Left ventricle myocardium inferior (tissue), 1 donor: ENCODE results near the gene FARS2. TPM values are rescaled to one million over a fixed set of nuclear protein-coding genes. Genes with fewer than 3 reads are reported as not detected.

Experiments used
- DNase-seq: peaks from one replicate; pipeline ENCODE4 v3.0.0-alpha.2; 2020
- H3K27ac ChIP-seq: fragments of 200-600 bp; replicated peaks from 2 replicates; pipeline ENCODE4 v1.8.0; 2021
- H3K27me3 ChIP-seq: fragments of 200-600 bp; 2 replicates; pipeline ENCODE4 v1.8.0; 2021; ENCODE audit warnings: low read depth
- H3K36me3 ChIP-seq: fragments of 200-600 bp; 2 replicates; pipeline ENCODE4 v1.8.0; 2021
- H3K4me1 ChIP-seq: fragments of 200-600 bp; 2 replicates; pipeline ENCODE4 v1.8.0; 2021
- H3K4me3 ChIP-seq: fragments of 200-600 bp; 2 replicates; pipeline ENCODE4 v1.8.0; 2021; ENCODE audit warnings: mild to moderate bottlenecking, moderate library complexity
- H3K9me3 ChIP-seq: fragments of 200-600 bp; replicated peaks from 2 replicates; pipeline ENCODE4 v1.8.0; 2021
- intact Hi-C: fragments of 100-400 bp; cut with micrococcal nuclease; formaldehyde crosslinking; loops from one replicate; pipeline ENCODE4 v1.11.0; 2022
- total RNA-seq: library from RNA; stranded (reverse); fragmentation: NEBNext Ultra II Directional; extraction: Animal tissue kit (Norgen Biotek cat#: 25700); gene quantifications from one replicate; pipeline ENCODE4 v1.2.1, GENCODE V29; 2021
- TF ChIP-seq, protein P1 (sequence below): fragments of 200-600 bp; IDR thresholded peaks from 2 replicates; pipeline ENCODE4 v1.8.0; 2021; ENCODE audit warnings: antibody characterized with exemption, mild to moderate bottlenecking, borderline replicate concordance
- donor health status: DM: no; HTN: yes; CAD: no; lungs with severe emphysema.

The FARS2 gene
- total RNA-seq, 1 donor from 2014 or later, result 16.7 TPM

DNA sequence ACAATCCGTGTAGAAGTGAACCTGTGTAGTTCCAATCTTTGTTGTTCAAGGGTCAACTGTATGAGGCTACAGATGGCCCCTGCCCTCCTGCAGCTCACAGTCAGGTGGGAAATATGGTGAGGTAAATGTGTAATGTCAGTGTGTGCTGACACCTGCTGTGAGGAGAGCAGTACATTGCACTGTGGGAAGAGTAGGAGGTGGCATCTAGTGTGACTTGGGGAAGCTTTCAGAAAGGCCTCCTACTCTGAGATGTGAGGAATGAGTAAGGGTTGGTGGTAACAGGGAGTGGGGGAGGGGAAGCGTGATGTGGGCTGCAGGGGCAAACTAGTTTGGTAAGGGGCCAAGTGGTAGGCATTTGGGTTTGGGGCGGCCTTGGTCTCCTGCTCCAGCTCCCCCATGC lies 188.8 kb downstream of the FARS2 start:
- Histone ChIP-seq H3K4me3 (no peak overlapping the region), H3K9me3 (no peaks in the 10 kb centered on the region), H3K4me1 (no peaks in the 10 kb centered on the region), H3K27me3 (no peaks in the 10 kb centered on the region), H3K36me3 (no peaks in the 10 kb centered on the region), H3K27ac (no peak overlapping the region)
- DNase-seq, result no peak
- TF ChIP-seq, protein P1, sequence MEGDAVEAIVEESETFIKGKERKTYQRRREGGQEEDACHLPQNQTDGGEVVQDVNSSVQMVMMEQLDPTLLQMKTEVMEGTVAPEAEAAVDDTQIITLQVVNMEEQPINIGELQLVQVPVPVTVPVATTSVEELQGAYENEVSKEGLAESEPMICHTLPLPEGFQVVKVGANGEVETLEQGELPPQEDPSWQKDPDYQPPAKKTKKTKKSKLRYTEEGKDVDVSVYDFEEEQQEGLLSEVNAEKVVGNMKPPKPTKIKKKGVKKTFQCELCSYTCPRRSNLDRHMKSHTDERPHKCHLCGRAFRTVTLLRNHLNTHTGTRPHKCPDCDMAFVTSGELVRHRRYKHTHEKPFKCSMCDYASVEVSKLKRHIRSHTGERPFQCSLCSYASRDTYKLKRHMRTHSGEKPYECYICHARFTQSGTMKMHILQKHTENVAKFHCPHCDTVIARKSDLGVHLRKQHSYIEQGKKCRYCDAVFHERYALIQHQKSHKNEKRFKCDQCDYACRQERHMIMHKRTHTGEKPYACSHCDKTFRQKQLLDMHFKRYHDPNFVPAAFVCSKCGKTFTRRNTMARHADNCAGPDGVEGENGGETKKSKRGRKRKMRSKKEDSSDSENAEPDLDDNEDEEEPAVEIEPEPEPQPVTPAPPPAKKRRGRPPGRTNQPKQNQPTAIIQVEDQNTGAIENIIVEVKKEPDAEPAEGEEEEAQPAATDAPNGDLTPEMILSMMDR, result no peak
- intact Hi-C loops, result no loop called here

- no peaks in the 10 kb centered on the region for H3K4me1 ChIP-seq
- intact Hi-C loops, result no loop called here
- no peak overlapping the region for H3K27ac ChIP-seq
- no peaks in the 10 kb centered on the region for H3K27me3 ChIP-seq
- H3K4me3 ChIP-seq, result no peak overlapping the region
- TF ChIP-seq, protein P1, result no peak
- DNase-seq, result no peak
- no peaks in the 10 kb centered on the region for H3K36me3 ChIP-seq
- H3K9me3 ChIP-seq, result no peaks in the 10 kb centered on the region
These were observed 192.2 kb downstream of the FARS2 start for GRCh38 chr6:5453546-5453945.

DNA sequence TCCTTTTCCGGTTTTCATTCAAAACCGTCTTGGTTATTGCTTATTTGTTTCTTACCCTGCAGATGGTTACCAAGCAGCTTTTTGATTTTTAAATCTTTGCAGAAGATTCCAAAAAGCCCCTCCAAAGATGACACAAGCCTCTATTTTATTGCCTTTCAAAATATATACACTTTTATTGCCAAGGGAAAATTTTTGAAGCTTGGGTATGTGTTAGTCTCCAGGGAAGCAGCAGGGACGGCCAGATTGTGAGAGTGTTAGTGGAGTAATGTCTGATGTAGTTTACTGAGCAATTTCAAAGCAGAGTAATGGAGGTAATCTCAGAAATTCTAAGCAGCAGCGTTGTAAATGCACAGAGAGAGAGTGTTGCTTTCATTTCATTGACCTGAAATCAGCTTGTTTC lies 193.8 kb downstream of the FARS2 start:
- no peaks in the 10 kb centered on the region for H3K27me3 ChIP-seq
- TF ChIP-seq, protein P1, result no peak
- intact Hi-C loops, result no loop called here
- no peaks in the 10 kb centered on the region for H3K9me3 ChIP-seq
- no peak overlapping the region for H3K27ac ChIP-seq
- no peaks in the 10 kb centered on the region for H3K36me3 ChIP-seq
- H3K4me3 ChIP-seq, result no peak overlapping the region
- H3K4me1 ChIP-seq, result no peaks in the 10 kb centered on the region
- no peak for DNase-seq

GRCh38 chr6:5457041-5457440 lies 195.7 kb downstream of the FARS2 start:
- no peak overlapping the region for H3K4me3 ChIP-seq
- H3K27ac ChIP-seq, result no peak overlapping the region
- no peaks in the 10 kb centered on the region for H3K27me3 ChIP-seq
- no peaks in the 10 kb centered on the region for H3K36me3 ChIP-seq
- no peak for DNase-seq
- TF ChIP-seq, protein P1, result no peak
- no peaks in the 10 kb centered on the region for H3K4me1 ChIP-seq
- peaks cover 7% of the 10 kb centered on the region for H3K9me3 ChIP-seq
- intact Hi-C loops, result no loop called here

DNA sequence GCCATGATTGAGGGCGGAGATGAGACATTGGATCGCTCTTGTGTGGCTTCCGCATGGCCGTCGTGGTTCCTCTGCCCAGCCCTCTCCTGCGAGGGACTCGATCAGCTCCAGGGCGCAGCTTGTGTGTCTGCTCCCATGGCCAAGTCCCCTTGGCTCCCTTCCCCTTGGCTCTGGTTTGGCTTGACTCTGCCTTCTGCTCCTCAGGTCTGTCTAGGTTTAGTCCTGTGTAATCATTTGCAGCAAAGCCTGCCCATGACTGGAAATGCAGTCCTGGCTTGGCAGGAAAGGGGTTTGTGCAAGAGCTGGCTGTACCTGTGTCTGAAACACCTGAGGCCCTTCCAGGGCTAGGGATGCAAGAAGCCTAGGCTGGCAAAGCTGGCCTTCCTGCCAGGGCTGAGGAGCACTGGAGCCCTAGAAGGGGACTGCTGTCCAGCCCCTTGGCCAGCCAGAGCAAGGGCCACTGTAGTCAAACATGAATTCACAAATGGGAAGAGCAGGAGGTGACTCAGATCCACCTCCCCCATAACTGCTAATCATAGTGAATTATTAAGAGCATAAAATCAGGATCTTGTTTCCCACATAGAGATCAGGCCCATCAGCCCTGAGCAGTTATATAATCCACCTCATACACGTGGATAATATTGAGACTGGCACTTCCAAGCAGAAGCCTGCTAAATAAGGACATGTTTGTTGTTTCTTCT lies 196.8 kb downstream of the FARS2 start:
- H3K4me1 ChIP-seq, result no peaks in the 10 kb centered on the region
- H3K9me3 ChIP-seq, result peaks cover 7% of the 10 kb centered on the region
- no peak for DNase-seq
- intact Hi-C loops, result no loop called here
- H3K27me3 ChIP-seq, result no peaks in the 10 kb centered on the region
- TF ChIP-seq, protein P1, result no peak
- H3K4me3 ChIP-seq, result no peak overlapping the region
- H3K27ac ChIP-seq, result no peak overlapping the region
- H3K36me3 ChIP-seq, result no peaks in the 10 kb centered on the region
